ENCODE measurements around the gene PKIG. TPM values are rescaled to one million over a fixed set of nuclear protein-coding genes. Genes with fewer than 3 reads are reported as not detected.

The PKIG gene
- total RNA-seq, 4 donors from 2014 or later, result 17.2 to 40.8 (median 32.0) TPM

DNA sequence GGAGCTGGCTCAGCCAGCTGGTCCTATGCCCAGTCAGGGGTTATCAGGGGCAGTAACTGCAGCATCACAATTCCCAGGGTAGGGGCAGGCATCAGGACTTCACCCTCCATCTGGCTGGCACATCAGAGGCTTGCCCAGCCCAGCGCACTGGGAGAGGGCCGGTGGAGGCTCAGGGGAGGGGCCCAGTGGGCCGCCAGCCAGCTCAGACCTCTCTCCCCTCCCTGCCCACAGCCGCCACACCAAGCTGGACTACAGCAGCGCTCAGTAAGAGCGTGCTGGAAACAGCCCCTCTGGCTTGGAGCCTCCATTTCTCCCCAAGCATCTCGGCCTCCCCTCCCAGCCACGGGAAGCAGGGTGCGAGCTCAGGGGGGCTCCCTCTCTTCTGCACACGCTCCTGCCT lies 47.2 kb downstream of the PKIG start:
- 73% methylated on average over 10 of the region's 10 CpGs for WGBS
- no peaks in the 10 kb centered on the region for H3K27me3 ChIP-seq
- TF ChIP-seq, protein P1, sequence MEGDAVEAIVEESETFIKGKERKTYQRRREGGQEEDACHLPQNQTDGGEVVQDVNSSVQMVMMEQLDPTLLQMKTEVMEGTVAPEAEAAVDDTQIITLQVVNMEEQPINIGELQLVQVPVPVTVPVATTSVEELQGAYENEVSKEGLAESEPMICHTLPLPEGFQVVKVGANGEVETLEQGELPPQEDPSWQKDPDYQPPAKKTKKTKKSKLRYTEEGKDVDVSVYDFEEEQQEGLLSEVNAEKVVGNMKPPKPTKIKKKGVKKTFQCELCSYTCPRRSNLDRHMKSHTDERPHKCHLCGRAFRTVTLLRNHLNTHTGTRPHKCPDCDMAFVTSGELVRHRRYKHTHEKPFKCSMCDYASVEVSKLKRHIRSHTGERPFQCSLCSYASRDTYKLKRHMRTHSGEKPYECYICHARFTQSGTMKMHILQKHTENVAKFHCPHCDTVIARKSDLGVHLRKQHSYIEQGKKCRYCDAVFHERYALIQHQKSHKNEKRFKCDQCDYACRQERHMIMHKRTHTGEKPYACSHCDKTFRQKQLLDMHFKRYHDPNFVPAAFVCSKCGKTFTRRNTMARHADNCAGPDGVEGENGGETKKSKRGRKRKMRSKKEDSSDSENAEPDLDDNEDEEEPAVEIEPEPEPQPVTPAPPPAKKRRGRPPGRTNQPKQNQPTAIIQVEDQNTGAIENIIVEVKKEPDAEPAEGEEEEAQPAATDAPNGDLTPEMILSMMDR (IDR thresholded peaks at IDR 0.05), result no peak
- TF ChIP-seq POLR2AphosphoS5 (IDR thresholded peaks at IDR 0.05), result no peak
- TF ChIP-seq POLR2A (IDR thresholded peaks at IDR 0.05), result no peak
- no peak for TF ChIP-seq EP300 (IDR thresholded peaks at IDR 0.05)
- DNase-seq (ENCODE audit: low spot score in 2 of 2), result no peak
- no peak overlapping the region for H3K4me3 ChIP-seq
- H3K9me3 ChIP-seq, result no peaks in the 10 kb centered on the region
- no peak overlapping the region for H3K27ac ChIP-seq
- H3K4me1 ChIP-seq, result no peaks in the 10 kb centered on the region
- peaks cover 13% of the 10 kb centered on the region for H3K36me3 ChIP-seq

- H3K27ac ChIP-seq, result no peak overlapping the region
- H3K4me1 ChIP-seq, result no peaks in the 10 kb centered on the region
- 97% methylated on average over 5 of the region's 5 CpGs for WGBS
Measured at GRCh38 chr20:44630297-44630696, 47.9 kb downstream of the PKIG start.

DNA sequence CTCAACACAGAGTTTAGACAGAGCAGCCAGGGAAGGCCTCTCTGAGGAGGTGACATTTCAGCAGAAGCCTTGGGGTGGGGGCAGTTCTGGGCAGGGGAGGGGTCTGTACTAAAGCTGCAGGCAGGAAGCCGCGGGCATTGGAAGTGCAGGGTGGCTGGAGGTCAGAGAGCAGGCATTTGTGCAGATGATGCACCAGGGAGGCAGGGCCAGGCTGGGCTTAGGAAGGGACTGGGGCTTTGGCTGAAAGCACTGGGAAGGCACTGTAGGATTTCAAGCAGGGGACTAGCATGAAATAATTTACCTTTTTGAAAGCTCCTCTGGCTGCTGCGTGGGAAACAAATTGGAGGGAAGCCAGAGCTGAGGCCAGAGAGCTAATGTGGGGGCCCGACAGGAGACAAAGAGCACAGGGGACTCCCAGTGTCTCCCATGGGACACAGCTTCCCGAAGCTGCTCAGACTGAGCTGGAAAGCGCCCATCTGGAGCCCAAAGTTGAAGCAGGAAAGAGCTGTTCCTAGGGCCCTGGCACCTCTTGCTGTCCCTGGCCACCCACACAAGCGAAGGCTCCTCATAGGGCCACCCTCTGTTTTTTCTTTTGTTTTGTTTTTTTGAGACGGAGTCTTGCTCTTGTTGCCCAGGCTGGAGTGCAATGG lies 49.8 kb downstream of the PKIG start:
- H3K27ac ChIP-seq, result no peak overlapping the region

More at GRCh38 chr20:44630297-44630696, 47.9 kb downstream of the PKIG start:
- TF ChIP-seq POLR2AphosphoS5 (IDR thresholded peaks at IDR 0.05) (no peak), EP300 (IDR thresholded peaks at IDR 0.05) (no peak), POLR2A (IDR thresholded peaks at IDR 0.05) (no peak)
- TF ChIP-seq, protein P1 (IDR thresholded peaks at IDR 0.05), result no peak
- Histone ChIP-seq H3K36me3 (peaks cover 15% of the 10 kb centered on the region), H3K27me3 (no peaks in the 10 kb centered on the region), H3K9me3 (no peaks in the 10 kb centered on the region), H3K4me3 (no peak overlapping the region)
- no peak for DNase-seq (ENCODE audit: low spot score in 2 of 2)

DNA sequence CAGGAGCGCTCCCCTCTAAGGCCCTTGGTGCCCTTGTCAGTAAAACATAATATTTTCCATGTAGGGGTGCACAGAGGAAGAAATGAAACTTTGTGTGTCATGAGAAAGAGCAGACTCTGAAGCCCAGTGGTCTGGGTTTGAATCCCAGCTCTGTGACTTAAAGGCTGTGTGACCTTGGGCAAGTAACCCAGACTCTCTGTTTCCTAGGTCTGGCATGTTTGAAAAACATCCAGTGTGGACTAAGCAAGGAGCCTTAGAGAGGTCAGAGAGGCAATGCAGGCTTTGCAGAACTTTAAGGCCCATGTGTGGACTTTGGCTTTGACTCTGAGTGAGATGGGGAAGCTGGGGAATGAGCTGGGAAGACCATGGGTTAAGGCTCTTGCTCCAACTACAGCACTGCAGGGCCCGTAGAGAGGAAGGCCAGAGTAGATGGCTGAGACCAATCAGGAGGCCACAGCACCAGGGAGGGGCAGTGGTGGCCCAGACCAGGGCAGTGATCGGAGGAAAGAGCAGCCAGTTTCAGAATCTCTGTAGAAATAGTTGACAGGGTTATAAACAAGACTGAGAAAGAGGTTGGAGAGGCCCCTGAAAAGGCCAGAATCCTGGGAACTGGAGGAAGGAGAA lies 50.9 kb downstream of the PKIG start:
- no peak overlapping the region for H3K27ac ChIP-seq
- 87% methylated on average over 3 of the region's 3 CpGs for WGBS
- no peaks in the 10 kb centered on the region for H3K9me3 ChIP-seq
- no peak overlapping the region for H3K4me3 ChIP-seq
- peaks cover 16% of the 10 kb centered on the region for H3K36me3 ChIP-seq
- TF ChIP-seq, protein P1 (IDR thresholded peaks at IDR 0.05), result no peak
- TF ChIP-seq POLR2A (IDR thresholded peaks at IDR 0.05), result no peak
- TF ChIP-seq POLR2AphosphoS5 (IDR thresholded peaks at IDR 0.05), result no peak
- TF ChIP-seq EP300 (IDR thresholded peaks at IDR 0.05), result no peak
- no peak for DNase-seq (ENCODE audit: low spot score in 2 of 2)
- no peaks in the 10 kb centered on the region for H3K27me3 ChIP-seq
- H3K4me1 ChIP-seq, result no peaks in the 10 kb centered on the region

More for the DNA sequence above, 49.8 kb downstream of the PKIG start:
- Histone ChIP-seq H3K4me1 (no peaks in the 10 kb centered on the region), H3K36me3 (peaks cover 16% of the 10 kb centered on the region), H3K4me3 (no peak overlapping the region), H3K9me3 (no peaks in the 10 kb centered on the region), H3K27me3 (no peaks in the 10 kb centered on the region)
- TF ChIP-seq EP300 (IDR thresholded peaks at IDR 0.05) (no peak), POLR2AphosphoS5 (IDR thresholded peaks at IDR 0.05) (no peak), POLR2A (IDR thresholded peaks at IDR 0.05) (no peak)
- TF ChIP-seq, protein P1 (IDR thresholded peaks at IDR 0.05), result no peak
- WGBS, result 69% methylated on average over 8 of the region's 8 CpGs
- no peak for DNase-seq (ENCODE audit: low spot score in 2 of 2)

- WGBS, result 88% methylated on average over 17 of the region's 18 CpGs
- Histone ChIP-seq H3K9me3 (no peaks in the 10 kb centered on the region), H3K4me1 (no peaks in the 10 kb centered on the region), H3K27me3 (no peaks in the 10 kb centered on the region), H3K4me3 (no peak overlapping the region), H3K27ac (no peak overlapping the region), H3K36me3 (peaks cover 16% of the 10 kb centered on the region)
- TF ChIP-seq POLR2AphosphoS5 (IDR thresholded peaks at IDR 0.05) (no peak), POLR2A (IDR thresholded peaks at IDR 0.05) (no peak), EP300 (IDR thresholded peaks at IDR 0.05) (no peak)
- TF ChIP-seq, protein P1 (IDR thresholded peaks at IDR 0.05), result no peak
- no peak for DNase-seq (ENCODE audit: low spot score in 2 of 2)
Measured at GRCh38 chr20:44633872-44634600, 51.7 kb downstream of the PKIG start.

All from suprapubic skin (tissue), 4 donors.